CD4-positive, alpha-beta T cell (primary cell): ENCODE results near the gene MGRN1. TPM values are rescaled to one million over a fixed set of nuclear protein-coding genes. Genes with fewer than 3 reads are reported as not detected.

Experiments used
- ATAC-seq: fragments of 200-7000 bp; cut with Tn5 transposase; one replicate; pipeline ENCODE4 v1.10.0; 2022; ENCODE audit warnings: mild to moderate bottlenecking; ENCODE audit not compliant: poor library complexity
- CTCF ChIA-PET: fragments of 350-600 bp; sonication (Branson Sonifier 250); formaldehyde crosslinking; loops from one replicate; lab custom pipeline; 2021; ENCODE audit warnings: antibody characterized with exemption, inconsistent platforms; lab: Charles Lee
- POLR2A ChIA-PET: fragments of 350-600 bp; sonication (Branson Sonifier 250); formaldehyde crosslinking; loops from one replicate; lab custom pipeline; 2021; ENCODE audit warnings: antibody characterized with exemption, inconsistent platforms; lab: Charles Lee
- DNase-seq, 14 experiments: peaks; one replicate each; pipeline ENCODE4 v3.0.0-alpha.2; 2013 to 2020; ENCODE audit warnings: mixed read lengths in 2 of 14
- H3K27ac ChIP-seq, 2 donors: one replicate each; pipeline versions ENCODE4 v1.5.1 to v1.7.0; 2013; ENCODE audit warnings: low read length in 2 of 2, low read depth in 1 of 2, mild to moderate bottlenecking in 1 of 2
- H3K27me3 ChIP-seq, 2 experiments: 1 replicate in 1 of 2; 2 replicates in 1 of 2; pipeline versions ENCODE4 v1.6.1 to v1.7.0; 2013; ENCODE audit warnings: low read length in 2 of 2, control low read depth in 1 of 2, mild to moderate bottlenecking in 1 of 2, moderate library complexity in 1 of 2; ENCODE audit not compliant: insufficient read depth in 2 of 2, control insufficient read depth in 1 of 2
- H3K36me3 ChIP-seq: one replicate; pipeline ENCODE4 v1.6.1; 2013; ENCODE audit warnings: low read length, control low read depth; ENCODE audit not compliant: insufficient read depth
- H3K4me1 ChIP-seq: one replicate; pipeline ENCODE4 v1.6.1; 2013; ENCODE audit warnings: low read length, control low read depth; ENCODE audit not compliant: insufficient read depth
- H3K4me3 ChIP-seq: one replicate; pipeline ENCODE4 v1.5.1; 2013; ENCODE audit warnings: mild to moderate bottlenecking, low read length, moderate library complexity
- H3K9me3 ChIP-seq, 2 experiments: 1 replicate in 1 of 2; 2 replicates in 1 of 2; pipeline versions ENCODE4 v1.6.1 to v1.7.0; 2013; ENCODE audit warnings: low read length in 2 of 2, mild to moderate bottlenecking in 2 of 2, control low read depth in 1 of 2, moderate library complexity in 1 of 2; ENCODE audit not compliant: control insufficient read depth in 1 of 2, insufficient read depth in 1 of 2
- H3K27ac Mint-ChIP-seq: one replicate; pipeline ENCODE4 v1.8.0; 2020; ENCODE audit warnings: mixed read lengths
- H3K27me3 Mint-ChIP-seq: one replicate; pipeline ENCODE4 v1.8.0; 2021; ENCODE audit warnings: mixed read lengths
- H3K36me3 Mint-ChIP-seq: one replicate; pipeline ENCODE4 v1.8.0; 2021; ENCODE audit warnings: low read depth, mixed read lengths
- H3K4me1 Mint-ChIP-seq: one replicate; pipeline ENCODE4 v1.8.0; 2021; ENCODE audit warnings: low read depth, mixed read lengths
- H3K4me3 Mint-ChIP-seq: one replicate; pipeline ENCODE4 v1.8.0; 2020; ENCODE audit warnings: mild to moderate bottlenecking, mixed read lengths
- H3K9me3 Mint-ChIP-seq: one replicate; pipeline ENCODE4 v1.8.0; 2020; ENCODE audit warnings: mixed read lengths
- intact Hi-C, 2 experiments: fragments of 100-400 bp; cut with DNase I in 1 of 2; cut with micrococcal nuclease in 1 of 2; formaldehyde crosslinking; loops; one replicate each; pipeline versions ENCODE4 v1.15.1 to v1.9.0; 2023 to 2025; cut with DNase I, micrococcal nuclease
- total RNA-seq, 174 experiments: library from RNA in 2 of 174; stranded (reverse) in 2 of 174; gene quantifications; one replicate each; pipeline ENCODE4 v1.2.3 and lab custom pipeline; 2021 to 2026
- TF ChIP-seq, protein P1 (sequence below): fragments of 200-600 bp; IDR thresholded peaks from one replicate; pipeline ENCODE4 v1.8.0; 2022; ENCODE audit warnings: antibody characterized with exemption, mild to moderate bottlenecking

The MGRN1 gene
- total RNA-seq, 2 experiments from 2014 or later = 45.9 to 48.6 TPM

DNA sequence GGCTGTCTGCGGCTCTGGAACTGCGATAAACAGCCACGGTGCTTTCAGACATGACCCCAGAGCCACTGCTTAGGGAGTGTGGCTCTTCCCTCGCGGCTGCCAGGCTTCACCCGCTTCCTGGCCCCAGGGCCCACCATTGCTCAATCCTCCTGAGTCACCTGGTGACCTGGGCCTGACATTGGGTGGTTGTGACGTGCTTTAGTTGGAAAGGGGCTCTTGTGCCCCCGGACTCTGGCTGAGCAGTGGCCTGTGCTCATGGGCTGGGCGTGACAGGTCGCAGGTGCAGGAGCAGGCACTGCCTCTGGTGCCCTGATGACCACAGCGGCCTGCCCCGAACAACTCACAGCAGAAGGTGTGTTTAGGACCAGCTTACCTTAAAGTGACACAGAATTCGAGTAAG is 60.1 kb downstream of the MGRN1 start:
- Mint-ChIP-seq H3K27ac (peak overlapping the region; percentile 24), H3K4me3 (no peak overlapping the region), H3K9me3 (no peaks in the 10 kb centered on the region), H3K36me3 (peaks cover 28% of the 10 kb centered on the region), H3K27me3 (no peaks in the 10 kb centered on the region), H3K4me1 (peaks cover 5% of the 10 kb centered on the region)
- TF ChIP-seq, protein P1, sequence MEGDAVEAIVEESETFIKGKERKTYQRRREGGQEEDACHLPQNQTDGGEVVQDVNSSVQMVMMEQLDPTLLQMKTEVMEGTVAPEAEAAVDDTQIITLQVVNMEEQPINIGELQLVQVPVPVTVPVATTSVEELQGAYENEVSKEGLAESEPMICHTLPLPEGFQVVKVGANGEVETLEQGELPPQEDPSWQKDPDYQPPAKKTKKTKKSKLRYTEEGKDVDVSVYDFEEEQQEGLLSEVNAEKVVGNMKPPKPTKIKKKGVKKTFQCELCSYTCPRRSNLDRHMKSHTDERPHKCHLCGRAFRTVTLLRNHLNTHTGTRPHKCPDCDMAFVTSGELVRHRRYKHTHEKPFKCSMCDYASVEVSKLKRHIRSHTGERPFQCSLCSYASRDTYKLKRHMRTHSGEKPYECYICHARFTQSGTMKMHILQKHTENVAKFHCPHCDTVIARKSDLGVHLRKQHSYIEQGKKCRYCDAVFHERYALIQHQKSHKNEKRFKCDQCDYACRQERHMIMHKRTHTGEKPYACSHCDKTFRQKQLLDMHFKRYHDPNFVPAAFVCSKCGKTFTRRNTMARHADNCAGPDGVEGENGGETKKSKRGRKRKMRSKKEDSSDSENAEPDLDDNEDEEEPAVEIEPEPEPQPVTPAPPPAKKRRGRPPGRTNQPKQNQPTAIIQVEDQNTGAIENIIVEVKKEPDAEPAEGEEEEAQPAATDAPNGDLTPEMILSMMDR = no peak
- ChIA-PET CTCF (no interaction called here), POLR2A (no interaction called here)
- Histone ChIP-seq H3K4me1 (peaks cover 22% of the 10 kb centered on the region), H3K4me3 (no peak overlapping the region), H3K27me3 (no peaks in the 10 kb centered on the region), H3K9me3 (no peaks in the 10 kb centered on the region), H3K36me3 (peaks cover 49% of the 10 kb centered on the region), H3K27ac (no peak overlapping the region)
- ATAC-seq (no peak), DNase-seq (peak in 2 of 14 experiments; percentile 1 to 13)
- intact Hi-C loops = no loop called here

DNA sequence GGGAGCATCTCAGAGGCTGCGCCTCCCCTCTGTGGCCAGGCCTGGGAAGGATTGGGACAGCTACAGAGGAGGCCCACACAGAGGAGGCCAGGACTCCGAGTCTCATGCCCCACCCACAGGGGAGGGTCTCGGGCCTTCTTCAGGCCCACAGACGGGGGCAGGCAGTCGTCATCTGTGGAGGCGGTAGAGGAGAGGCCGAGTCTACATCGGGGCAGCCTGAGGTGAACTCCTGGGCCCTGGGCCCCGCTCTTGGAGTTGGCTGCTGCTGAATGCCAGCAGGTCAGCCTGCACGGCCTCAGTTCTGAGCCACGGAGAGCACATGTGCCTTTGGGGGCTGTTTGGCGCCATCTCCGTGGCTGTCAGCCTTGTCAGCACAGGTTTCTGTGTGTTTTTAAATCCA is 60.7 kb downstream of the MGRN1 start:
- H3K36me3 Mint-ChIP-seq = peaks cover 28% of the 10 kb centered on the region
- no peak for ATAC-seq
- H3K4me3 Mint-ChIP-seq = no peak overlapping the region
- no peak overlapping the region for H3K4me3 ChIP-seq
- TF ChIP-seq, protein P1 = no peak
- ChIA-PET POLR2A (no interaction called here), CTCF (no interaction called here)
- peak overlapping the region; percentile 24 for H3K27ac Mint-ChIP-seq
- intact Hi-C loops = no loop called here
- H3K27me3 ChIP-seq = no peaks in the 10 kb centered on the region
- peaks cover 5% of the 10 kb centered on the region for H3K4me1 Mint-ChIP-seq
- H3K27ac ChIP-seq = no peak overlapping the region
- H3K9me3 ChIP-seq = no peaks in the 10 kb centered on the region
- DNase-seq = peak in 2 of 14 experiments; percentile 2 to 12
- peaks cover 22% of the 10 kb centered on the region for H3K4me1 ChIP-seq
- peaks cover 47% of the 10 kb centered on the region for H3K36me3 ChIP-seq
- no peaks in the 10 kb centered on the region for H3K9me3 Mint-ChIP-seq
- no peaks in the 10 kb centered on the region for H3K27me3 Mint-ChIP-seq

DNA sequence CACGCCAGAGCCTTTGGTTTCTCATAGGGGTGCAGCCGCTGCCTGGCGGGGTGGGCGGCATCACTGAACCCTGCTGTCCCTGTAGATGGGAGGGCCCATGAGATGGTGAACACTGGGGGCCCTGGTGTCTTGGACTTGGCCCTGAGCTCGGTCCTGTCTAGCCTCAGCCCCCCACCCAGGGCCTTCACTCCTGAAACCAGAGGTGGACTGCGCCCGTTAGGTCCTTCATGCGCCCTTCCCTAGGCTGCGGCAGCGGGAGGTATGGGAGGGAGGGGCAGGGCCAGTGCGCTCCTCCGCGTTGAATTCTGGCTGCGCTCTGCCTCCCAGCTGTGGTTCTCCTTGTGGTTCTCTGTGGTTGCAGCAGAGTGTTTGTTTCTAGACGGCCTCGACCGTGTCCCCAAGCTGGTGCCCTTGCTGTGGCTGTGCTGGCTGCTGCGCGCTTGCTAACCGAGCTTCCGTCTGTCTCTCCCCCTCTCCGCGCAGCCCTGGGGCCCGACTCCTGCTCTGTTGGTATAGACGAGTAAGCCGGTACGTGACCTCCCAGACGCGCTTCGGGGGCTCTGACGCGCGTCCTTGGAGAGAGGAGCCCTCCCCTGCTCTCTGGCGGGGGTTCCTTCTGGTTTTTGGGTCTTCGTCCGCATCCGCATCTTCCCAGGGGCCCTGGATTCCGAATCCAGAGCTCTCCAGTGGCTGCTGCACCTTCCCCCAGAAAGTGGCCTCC is 61.3 kb downstream of the MGRN1 start:
- H3K27ac Mint-ChIP-seq = no peak overlapping the region
- DNase-seq = peak in 2 of 14 experiments; percentile 1 to 17
- H3K27me3 Mint-ChIP-seq = no peaks in the 10 kb centered on the region
- H3K36me3 Mint-ChIP-seq = peaks cover 28% of the 10 kb centered on the region
- H3K9me3 ChIP-seq = no peaks in the 10 kb centered on the region
- H3K27me3 ChIP-seq = no peaks in the 10 kb centered on the region
- ChIA-PET CTCF (no interaction called here), POLR2A (no interaction called here)
- intact Hi-C loops = no loop called here
- H3K4me3 Mint-ChIP-seq = no peak overlapping the region
- TF ChIP-seq, protein P1 = no peak
- H3K9me3 Mint-ChIP-seq = no peaks in the 10 kb centered on the region
- H3K4me1 Mint-ChIP-seq = peaks cover 5% of the 10 kb centered on the region
- H3K27ac ChIP-seq = no peak overlapping the region
- H3K4me3 ChIP-seq = no peak overlapping the region
- ATAC-seq = no peak
- H3K4me1 ChIP-seq = peaks cover 18% of the 10 kb centered on the region
- H3K36me3 ChIP-seq = peaks cover 43% of the 10 kb centered on the region
